Cardiac septum (tissue), 1 donor: ENCODE results near the gene RPRD2. TPM values are rescaled to one million over a fixed set of nuclear protein-coding genes. Genes with fewer than 3 reads are reported as not detected.

Source experiments
- microRNA-seq: library from miRNA; unstranded; fragments of <30 nt; microRNA quantifications from one replicate; pipeline ENCODE4 v1.2.0, GENCODE V29; 2020
- total RNA-seq: library from RNA; stranded (reverse); fragmentation: NEBNext Ultra II Directional; extraction: Animal tissue kit (Norgen Biotek cat#: 25700); gene quantifications from one replicate; pipeline ENCODE4 v1.2.1, GENCODE V29; 2021
- donor health status: DM: no; HTN: no; CAD: no.

RPRD2 gene
- total RNA-seq, 1 donor from 2014 or later: 23.5 TPM

Small RNA genes lying within 50 kb of the gene (microRNA-seq; reads per million reads assigned to microRNA genes)
- gene MIR6878: not detected

Other genes with a start within 250 kb of the RPRD2 start
- gene PLEKHO1, start 214.2 kb upstream of the RPRD2 start, total RNA-seq: 88.8 TPM
- gene ANP32E, start 128.0 kb upstream of the RPRD2 start, total RNA-seq: 55.3 TPM
- gene CA14, start 106.4 kb upstream of the RPRD2 start, total RNA-seq: 0.51 TPM
- gene APH1A, start 95.1 kb upstream of the RPRD2 start, total RNA-seq: 57.3 TPM
- 11.9 TPM for gene C1orf54, start 91.4 kb upstream of the RPRD2 start, total RNA-seq
- gene CIART, start 81.6 kb upstream of the RPRD2 start, total RNA-seq: 10.0 TPM
- gene MRPS21, start 70.3 kb upstream of the RPRD2 start, total RNA-seq: 67.8 TPM
- gene PRPF3, start 42.6 kb upstream of the RPRD2 start, total RNA-seq: 24.5 TPM
- gene TARS2, start 123.3 kb downstream of the RPRD2 start, total RNA-seq: 30.7 TPM
- 14.5 TPM for gene ECM1, start 144.0 kb downstream of the RPRD2 start, total RNA-seq
- 0.46 TPM for gene FALEC, start 151.6 kb downstream of the RPRD2 start, total RNA-seq
- gene ADAMTSL4, start 185.3 kb downstream of the RPRD2 start, total RNA-seq: 28.9 TPM
- 145 TPM for gene MCL1, start 215.5 kb downstream of the RPRD2 start, total RNA-seq